GM18502 (cell line): ENCODE results near the gene E2F4.

Source experiments
- ATAC-seq: cut with Tn5 transposase; IDR thresholded peaks from one replicate; pipeline ENCODE4 v1.9.1; 2021; ENCODE audit warnings: mild to moderate bottlenecking; ENCODE audit not compliant: unreplicated experiment, poor library complexity

Gene E2F4

DNA sequence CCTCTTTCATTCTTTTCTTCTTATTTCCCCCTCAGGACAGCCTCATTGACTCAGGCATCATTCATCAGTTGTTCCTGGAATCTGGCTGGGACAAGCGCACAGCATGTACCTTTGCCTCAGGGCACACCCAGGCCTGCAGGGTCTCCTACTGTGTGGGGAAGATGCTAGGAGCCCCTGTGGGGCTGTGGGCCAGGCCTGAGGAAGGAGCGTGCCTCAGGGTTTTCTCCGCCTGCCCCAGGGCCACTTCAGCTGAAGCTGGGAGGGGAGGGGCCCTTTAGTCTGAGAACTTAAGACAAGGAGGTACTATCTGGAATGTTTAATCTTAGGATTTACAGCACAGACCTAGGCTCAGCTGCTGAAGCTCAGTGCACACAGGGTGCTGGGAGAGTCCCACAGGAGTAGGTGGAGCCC lies 14.9 kb downstream of the E2F4 start:
- no peak for ATAC-seq

GRCh38 chr16:67207249-67208091 lies 15.5 kb downstream of the E2F4 start:
- ATAC-seq = no peak

GRCh38 chr16:67208154-67208896 lies 16.4 kb downstream of the E2F4 start:
- no peak for ATAC-seq

DNA sequence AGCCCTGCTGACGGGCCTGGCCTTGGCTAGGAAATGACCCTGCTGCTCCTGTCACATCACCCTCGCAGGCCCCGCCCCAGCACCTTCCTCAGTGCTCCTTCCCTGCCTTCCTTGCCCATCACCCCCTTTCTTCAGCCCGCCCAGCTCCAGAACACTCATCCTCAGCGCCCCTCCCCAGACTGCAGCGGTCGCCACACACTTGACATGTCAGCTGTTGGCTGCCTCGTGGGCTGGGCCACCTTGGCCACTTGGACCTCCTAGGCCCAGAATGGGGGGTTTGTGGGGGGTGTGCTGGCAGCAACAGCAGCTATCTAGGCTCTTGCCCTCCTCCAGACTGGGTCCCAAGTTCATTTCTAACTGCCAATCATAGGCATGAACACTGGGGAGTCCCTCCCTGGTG lies 17.6 kb downstream of the E2F4 start:
- ATAC-seq = no peak

- no peak for ATAC-seq
These were observed 18.3 kb downstream of the E2F4 start for GRCh38 chr16:67210069-67210937.

DNA sequence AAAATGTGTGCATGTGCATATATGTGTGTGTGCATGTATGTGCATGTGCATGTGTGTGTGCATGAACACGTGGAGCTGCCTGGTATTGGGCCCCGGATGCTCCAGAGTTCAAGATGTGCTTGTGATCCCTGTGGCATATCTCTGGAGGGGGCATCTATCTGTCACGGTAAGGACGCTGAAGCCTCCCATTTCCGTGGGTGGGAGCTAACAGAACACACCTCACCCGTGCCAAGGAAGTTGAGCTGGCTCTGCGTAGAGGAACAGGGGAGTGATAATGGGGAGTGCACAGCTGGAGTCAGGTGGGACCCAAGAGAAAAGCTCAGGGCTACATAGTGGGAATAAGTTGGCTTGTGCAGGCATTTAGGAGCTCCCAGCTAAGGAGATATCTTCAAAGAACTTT lies 19.7 kb downstream of the E2F4 start:
- ATAC-seq = no peak

GRCh38 chr16:67212766-67213165 lies 20.8 kb downstream of the E2F4 start:
- no peak for ATAC-seq

DNA sequence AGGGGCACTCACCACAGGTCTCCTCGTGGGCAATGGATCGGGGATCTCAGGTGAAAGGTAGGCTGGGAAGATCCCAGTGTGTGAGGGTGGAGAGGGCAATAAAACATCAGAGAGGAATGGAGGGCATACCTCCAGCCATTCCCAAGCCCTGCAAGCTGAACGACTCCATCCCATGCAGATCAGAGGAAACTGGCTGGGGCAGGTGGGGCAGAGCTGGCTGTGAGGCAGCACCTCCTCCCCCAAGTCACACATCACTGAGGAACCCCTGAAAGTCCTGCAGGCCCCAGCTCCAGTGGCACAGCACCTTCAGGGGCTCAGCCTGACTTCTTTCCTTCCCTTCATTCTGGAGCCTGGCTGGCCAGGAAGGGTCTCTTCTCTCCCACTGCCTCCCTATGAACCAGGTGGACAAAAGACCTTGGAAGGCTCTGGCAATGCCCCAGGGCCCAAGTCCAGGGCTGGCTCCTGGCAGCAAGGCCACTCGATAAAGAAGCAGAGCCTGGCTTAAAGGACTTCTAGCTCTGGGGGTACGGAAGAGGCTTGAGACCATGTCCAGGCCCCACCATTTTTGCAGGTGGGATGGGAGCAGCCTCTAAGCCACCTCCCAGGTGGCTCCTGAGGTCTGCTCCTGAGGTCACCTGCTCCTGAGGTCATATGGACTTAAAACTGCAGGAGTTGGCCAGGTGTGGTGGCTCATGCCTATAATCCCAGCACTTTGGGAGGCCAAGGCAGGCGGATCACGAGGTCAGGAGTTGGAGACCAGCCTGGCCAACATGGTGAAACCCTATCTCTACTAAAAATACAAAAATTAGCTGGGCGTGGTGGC lies 21.5 kb downstream of the E2F4 start:
- no peak for ATAC-seq

- ATAC-seq = no peak
These were observed 23.8 kb downstream of the E2F4 start for GRCh38 chr16:67215706-67216105.

DNA sequence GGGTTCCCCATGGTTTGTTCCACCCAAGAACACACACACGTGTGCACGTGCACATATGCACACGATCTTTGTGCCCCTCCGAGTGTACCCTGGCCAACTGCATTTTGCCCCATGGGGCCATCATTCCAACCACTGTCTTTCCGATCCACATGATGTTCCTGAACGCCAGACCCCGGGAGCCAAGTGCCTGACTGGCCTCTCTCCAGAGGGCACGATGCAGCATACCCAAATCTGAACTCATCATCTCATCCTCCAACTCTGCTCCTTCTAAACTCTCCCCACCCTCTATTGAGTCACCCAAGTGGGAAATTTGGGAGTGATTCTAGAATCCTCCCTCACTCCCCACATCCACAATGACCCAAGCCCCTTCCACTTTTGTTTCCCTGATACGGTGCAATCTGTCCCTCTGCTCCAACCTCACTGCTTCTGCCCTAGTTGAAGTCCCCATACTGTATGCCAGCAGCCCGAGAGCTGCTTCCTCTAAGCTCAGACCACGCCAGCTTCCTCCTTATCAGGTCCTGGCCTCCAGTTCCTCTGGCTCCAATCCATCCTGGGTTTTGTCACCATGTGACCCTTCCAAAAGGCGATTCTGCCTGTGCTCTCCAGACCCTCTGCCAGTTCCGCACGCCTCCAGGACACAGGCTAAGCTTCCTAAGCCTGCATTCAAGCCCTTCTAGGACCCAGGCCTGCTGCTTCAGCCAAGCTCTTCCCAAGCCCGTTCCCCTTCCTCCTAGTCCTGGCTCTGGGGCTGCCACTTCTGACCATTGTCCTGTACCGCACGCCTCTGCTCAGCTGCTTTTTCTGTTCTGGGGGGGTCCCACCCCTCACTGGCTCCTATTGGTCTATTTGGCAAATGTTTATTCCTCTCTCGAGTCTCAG lies 24.9 kb downstream of the E2F4 start:
- ATAC-seq = no peak

GRCh38 chr16:67223992-67224391 lies 32.0 kb downstream of the E2F4 start:
- ATAC-seq = no peak

GRCh38 chr16:67226295-67226803 lies 34.4 kb downstream of the E2F4 start:
- no peak for ATAC-seq

GRCh38 chr16:67226804-67227566 lies 35.0 kb downstream of the E2F4 start, which contains the start of gene TMEM208:
TMEM208 (plus strand) TSS chr16:67227130; CDS start chr16:67227219, 89 bp downstream.
- ATAC-seq = peak; percentile 96

DNA sequence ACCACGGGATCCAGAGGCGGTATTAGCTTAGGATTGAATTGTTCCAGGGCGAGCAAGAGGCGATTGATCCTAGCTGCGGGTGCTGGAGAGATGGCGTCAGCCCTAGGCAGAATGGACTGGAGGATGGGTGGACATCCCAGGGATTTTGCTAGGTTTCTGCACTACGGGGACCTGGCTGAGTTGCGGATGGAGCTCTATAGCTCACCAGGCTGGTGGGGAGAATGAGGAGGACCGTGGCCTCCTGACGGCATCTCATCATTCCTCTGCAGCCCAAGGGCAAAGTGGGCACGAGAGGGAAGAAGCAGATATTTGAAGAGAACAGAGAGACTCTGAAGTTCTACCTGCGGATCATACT lies 35.6 kb downstream of the E2F4 start:
- no peak for ATAC-seq

- no peak for ATAC-seq
These were observed 36.3 kb downstream of the E2F4 start for GRCh38 chr16:67228034-67228785.

DNA sequence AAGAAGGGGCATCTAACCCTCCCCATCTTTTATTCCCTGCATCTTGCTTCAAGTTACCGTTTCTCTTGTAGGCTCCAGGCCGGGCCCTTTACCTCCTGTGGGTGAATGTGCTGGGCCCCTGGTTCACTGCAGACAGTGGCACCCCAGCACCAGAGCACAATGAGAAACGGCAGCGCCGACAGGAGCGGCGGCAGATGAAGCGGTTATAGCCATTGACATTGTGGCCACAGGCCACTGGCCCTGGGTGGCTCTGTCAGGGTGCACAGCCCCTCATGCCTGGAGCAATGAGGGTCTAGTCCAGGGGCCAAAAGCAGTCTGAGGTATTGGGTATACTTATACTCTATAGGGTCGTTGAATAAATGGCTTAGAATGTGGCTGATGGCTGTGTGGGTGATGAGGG lies 37.0 kb downstream of the E2F4 start:
- ATAC-seq = no peak
